Pancreas (tissue), 10 donors: ENCODE results near the gene CLTCL1. TPM values are rescaled to one million over a fixed set of nuclear protein-coding genes. Genes with fewer than 3 reads are reported as not detected.

ENCODE experiments used
- ATAC-seq, 4 donors: fragments of 200-7000 bp; cut with Tn5 transposase; one replicate each; pipeline versions ENCODE4 v1.8.0 to v1.9.1; 2020; ENCODE audit warnings: mild to moderate bottlenecking in 4 of 4, moderate library complexity in 4 of 4
- DNase-seq, 6 donors: peaks; one replicate each; pipeline ENCODE4 v3.0.0-alpha.2; 2020
- FAIRE-seq: peaks from 2 replicates; lab custom pipeline; 2012; peaks lifted over from hg19 to GRCh38; lab: Jason Lieb, UNC
- H3K27ac ChIP-seq, 4 donors: fragments of 200-600 bp; sonication (generic); 1 replicate in 3 of 4; 2 replicates in 1 of 4; pipeline versions ENCODE4 v1.5.0 to v1.8.0; 2020
- H3K27me3 ChIP-seq, 4 donors: fragments of 200-600 bp; one replicate each; pipeline ENCODE4 v1.8.0; 2021
- H3K36me3 ChIP-seq, 3 donors: fragments of 200-600 bp; sonication (generic) in 1 of 3; one replicate each; pipeline versions ENCODE4 v1.5.0 to v1.8.0; 2020 to 2021
- H3K4me1 ChIP-seq, 3 donors: fragments of 200-600 bp; one replicate each; pipeline ENCODE4 v1.8.0; 2021
- H3K4me3 ChIP-seq, 4 donors: fragments of 200-600 bp; sonication (generic) in 2 of 4; one replicate each; pipeline versions ENCODE4 v1.5.0 to v1.8.0; 2020 to 2021
- H3K9me3 ChIP-seq, 4 donors: fragments of 200-600 bp; one replicate each; pipeline ENCODE4 v1.8.0; 2021
- WGBS, 2 donors: extraction: QIAGEN DNeasy Blood & Tissue Kit; methylation state at CpG; one replicate each; pipeline ENCODE4 v1.1.7; 2013; 5-methylcytosine and 5-hydroxymethylcytosine counted together
- intact Hi-C, 3 donors: fragments of 100-400 bp; cut with DNase I; formaldehyde crosslinking; loops; one replicate each; pipeline versions ENCODE4 v1.11.1 to v1.14.2; 2022
- polyA plus RNA-seq, 2 donors: library from polyadenylated mRNA; stranded (reverse); fragments of 200-250 nt; gene quantifications; one replicate each; pipeline ENCODE4 v1.2.3, GENCODE V29; 2013
- total RNA-seq, 6 donors: library from RNA; stranded (reverse); fragmentation: NEBNext Ultra II Directional in 4 of 6; extraction: Animal tissue kit (Norgen Biotek cat#: 25700) in 4 of 6; gene quantifications; one replicate each; pipeline versions ENCODE4 v1.2.1 to v1.2.4, GENCODE V29; 2021 to 2023
- TF ChIP-seq, protein P1 (sequence below), 4 donors: fragments of 200-600 bp; sonication (generic) in 3 of 4; IDR thresholded peaks; one replicate each; pipeline versions ENCODE4 v1.5.0 to v1.8.0; 2021; ENCODE audit warnings: antibody characterized with exemption in 4 of 4
- donor health status: healthy with polysubstance abuse.
- donor health status: DM: no; HTN: no; CAD: no; lungs with moderate emphysema.
- donor health status: DM: no; HTN: no; CAD: no.
- donor health status: control.
- donor health status: control.
- donor health status: Bipolar disorder and iron deficiency.
- donor health status: DM: yes; HTN: yes; CAD: no.
- donor health status: DM: no; HTN: no; CAD: no.
- donor health status: DM: no; HTN: no; CAD: no.
- donor health status: DM: yes; HTN: yes; CAD: no.

CLTCL1 gene
- total and polyA plus RNA-seq, 8 donors, result 1.7 to 6.4 (median 2.2) TPM

DNA sequence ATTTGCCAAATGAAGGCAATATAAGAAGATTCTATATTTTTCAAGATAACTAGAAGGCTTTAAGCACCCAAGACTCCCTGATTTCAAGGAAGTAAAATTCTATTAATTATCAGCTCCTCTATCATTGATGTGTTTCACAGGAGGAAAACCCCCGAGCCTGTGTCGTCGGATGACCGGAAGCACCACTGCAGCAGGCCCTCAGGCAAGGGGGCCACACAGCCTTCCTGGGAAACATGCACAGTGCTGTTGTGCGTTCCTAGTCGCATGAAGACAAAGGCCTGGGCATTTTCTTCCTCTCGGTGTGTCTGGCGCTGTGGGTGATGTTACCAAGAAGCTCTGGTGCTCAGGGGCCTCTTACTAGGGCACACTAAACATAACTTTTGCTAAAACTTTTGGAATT lies 16.4 kb downstream of the CLTCL1 start:
- TF ChIP-seq, protein P1, sequence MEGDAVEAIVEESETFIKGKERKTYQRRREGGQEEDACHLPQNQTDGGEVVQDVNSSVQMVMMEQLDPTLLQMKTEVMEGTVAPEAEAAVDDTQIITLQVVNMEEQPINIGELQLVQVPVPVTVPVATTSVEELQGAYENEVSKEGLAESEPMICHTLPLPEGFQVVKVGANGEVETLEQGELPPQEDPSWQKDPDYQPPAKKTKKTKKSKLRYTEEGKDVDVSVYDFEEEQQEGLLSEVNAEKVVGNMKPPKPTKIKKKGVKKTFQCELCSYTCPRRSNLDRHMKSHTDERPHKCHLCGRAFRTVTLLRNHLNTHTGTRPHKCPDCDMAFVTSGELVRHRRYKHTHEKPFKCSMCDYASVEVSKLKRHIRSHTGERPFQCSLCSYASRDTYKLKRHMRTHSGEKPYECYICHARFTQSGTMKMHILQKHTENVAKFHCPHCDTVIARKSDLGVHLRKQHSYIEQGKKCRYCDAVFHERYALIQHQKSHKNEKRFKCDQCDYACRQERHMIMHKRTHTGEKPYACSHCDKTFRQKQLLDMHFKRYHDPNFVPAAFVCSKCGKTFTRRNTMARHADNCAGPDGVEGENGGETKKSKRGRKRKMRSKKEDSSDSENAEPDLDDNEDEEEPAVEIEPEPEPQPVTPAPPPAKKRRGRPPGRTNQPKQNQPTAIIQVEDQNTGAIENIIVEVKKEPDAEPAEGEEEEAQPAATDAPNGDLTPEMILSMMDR (IDR thresholded peaks at IDR 0.05), result no peak
- DNase-seq, result no peak
- H3K9me3 ChIP-seq, result no peaks in the 10 kb centered on the region
- no peaks in the 10 kb centered on the region for H3K4me1 ChIP-seq
- no peaks in the 10 kb centered on the region for H3K36me3 ChIP-seq
- intact Hi-C loops, result no loop called here
- H3K4me3 ChIP-seq, result no peak overlapping the region
- H3K27ac ChIP-seq, result no peak overlapping the region
- ATAC-seq, result no peak
- H3K27me3 ChIP-seq, result no peaks in the 10 kb centered on the region
- no peak for FAIRE-seq
- WGBS, 2 donors, result 93 to 97% methylated on average over 8 of the region's 8 CpGs

DNA sequence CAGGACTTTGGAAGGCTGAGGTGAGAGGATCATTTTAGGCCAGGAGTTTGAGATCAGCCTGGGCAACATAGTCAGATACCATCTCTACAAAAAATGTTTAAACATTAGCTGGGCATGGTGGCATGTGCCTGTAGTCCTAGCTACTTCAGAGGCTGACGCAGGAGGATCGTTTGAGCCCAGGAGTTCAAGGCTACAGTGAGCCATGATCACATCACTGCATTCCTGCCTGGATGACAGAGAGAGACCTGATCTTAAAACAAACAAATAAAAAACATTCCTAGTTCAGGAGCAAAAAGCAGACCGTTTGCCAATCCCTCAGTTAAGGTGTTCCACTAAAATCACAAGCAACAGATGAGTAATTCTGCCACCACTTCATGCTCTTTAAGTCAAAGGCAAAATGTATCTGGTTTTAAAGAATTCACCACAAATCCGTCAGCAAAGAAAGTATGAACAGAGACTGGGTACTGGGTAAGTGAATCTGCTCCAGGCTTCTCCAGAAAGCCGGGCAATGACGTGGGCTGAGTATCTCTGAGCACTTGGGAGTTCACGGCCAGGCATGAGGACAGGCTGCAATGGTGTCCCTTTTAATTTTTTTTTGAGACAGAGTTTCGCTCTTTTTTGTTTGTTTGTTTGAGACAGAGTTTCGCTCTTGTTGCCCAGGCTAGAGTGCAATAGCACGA lies 19.5 kb downstream of the CLTCL1 start:
- TF ChIP-seq, protein P1 (IDR thresholded peaks at IDR 0.05), result no peak
- H3K27ac ChIP-seq, result peak overlapping the region in 1 of 4 donors; percentile 30
- no peaks in the 10 kb centered on the region for H3K27me3 ChIP-seq
- FAIRE-seq (no peak), DNase-seq (peak in 1 of 6 donors; percentile 20), ATAC-seq (peak in 2 of 4 donors; percentile 40 to 59)
- no peaks in the 10 kb centered on the region for H3K36me3 ChIP-seq
- intact Hi-C loops, result no loop called here
- no peaks in the 10 kb centered on the region for H3K9me3 ChIP-seq
- H3K4me3 ChIP-seq, result no peak overlapping the region
- H3K4me1 ChIP-seq, result no peaks in the 10 kb centered on the region
- 72 to 79% methylated on average over 10 of the region's 10 CpGs for WGBS, 2 donors

DNA sequence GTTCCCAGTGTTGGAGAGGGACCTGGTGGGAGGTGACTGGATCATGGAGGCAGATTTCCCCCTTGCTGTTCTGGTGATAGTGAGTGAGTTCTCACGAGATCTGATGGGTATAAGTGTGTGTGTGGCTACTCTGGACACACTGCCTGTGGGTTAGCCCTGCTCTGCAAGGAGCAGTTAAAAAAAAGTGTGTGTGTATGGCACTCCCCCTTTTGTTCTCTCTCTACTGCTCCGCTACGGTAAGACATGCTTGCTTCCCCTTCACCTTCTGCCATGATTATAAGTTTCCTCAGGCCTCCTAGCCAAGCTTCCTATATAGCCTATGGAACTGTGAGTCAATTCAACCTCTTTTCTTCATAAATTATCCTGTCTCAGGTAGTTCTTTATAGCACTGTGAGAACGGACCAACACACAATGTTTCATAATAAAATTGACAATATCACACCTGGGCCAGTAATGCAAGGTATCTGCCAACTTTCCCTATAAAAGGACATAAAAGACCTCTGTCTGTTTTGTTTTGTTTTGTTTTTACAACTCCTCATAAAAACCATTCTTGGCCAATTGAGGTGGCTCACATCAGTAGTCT lies 20.2 kb downstream of the CLTCL1 start:
- Histone ChIP-seq H3K36me3 (no peaks in the 10 kb centered on the region), H3K27ac (peak overlapping the region in 1 of 4 donors; percentile 30), H3K9me3 (no peaks in the 10 kb centered on the region), H3K27me3 (no peaks in the 10 kb centered on the region), H3K4me3 (no peak overlapping the region), H3K4me1 (no peaks in the 10 kb centered on the region)
- DNase-seq (no peak), FAIRE-seq (no peak), ATAC-seq (no peak)
- WGBS, 2 donors, result 72 to 79% methylated on average over 4 of the region's 4 CpGs
- intact Hi-C loops, result no loop called here
- TF ChIP-seq, protein P1 (IDR thresholded peaks at IDR 0.05), result no peak

DNA sequence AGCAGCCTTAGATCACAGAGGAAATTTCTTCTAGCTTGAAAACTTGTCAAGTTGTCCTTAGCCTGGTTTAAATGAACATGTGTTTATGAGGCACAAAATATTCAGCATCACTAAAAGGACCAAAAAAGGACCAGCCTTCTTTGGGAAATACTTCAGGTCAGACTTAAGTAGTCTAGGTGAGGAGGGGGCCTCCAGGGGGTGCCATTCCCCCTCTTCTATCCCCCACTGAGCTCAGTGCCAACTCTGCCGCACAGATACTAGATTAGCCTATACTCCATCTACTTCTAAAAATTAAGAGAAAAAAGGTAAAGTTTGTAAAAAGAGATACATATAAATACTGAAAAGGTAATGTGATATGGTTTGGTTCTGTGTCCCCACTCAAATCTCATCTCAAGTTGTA lies 20.6 kb downstream of the CLTCL1 start:
- H3K36me3 ChIP-seq, result no peaks in the 10 kb centered on the region
- no peaks in the 10 kb centered on the region for H3K27me3 ChIP-seq
- H3K4me1 ChIP-seq, result no peaks in the 10 kb centered on the region
- ATAC-seq (no peak), FAIRE-seq (no peak), DNase-seq (no peak)
- no peak overlapping the region for H3K4me3 ChIP-seq
- no peak overlapping the region for H3K27ac ChIP-seq
- no peaks in the 10 kb centered on the region for H3K9me3 ChIP-seq
- TF ChIP-seq, protein P1 (IDR thresholded peaks at IDR 0.05), result no peak
- intact Hi-C loops, result no loop called here
- WGBS, 2 donors, result 86 to 100% methylated on average over 1 of the region's 1 CpG

DNA sequence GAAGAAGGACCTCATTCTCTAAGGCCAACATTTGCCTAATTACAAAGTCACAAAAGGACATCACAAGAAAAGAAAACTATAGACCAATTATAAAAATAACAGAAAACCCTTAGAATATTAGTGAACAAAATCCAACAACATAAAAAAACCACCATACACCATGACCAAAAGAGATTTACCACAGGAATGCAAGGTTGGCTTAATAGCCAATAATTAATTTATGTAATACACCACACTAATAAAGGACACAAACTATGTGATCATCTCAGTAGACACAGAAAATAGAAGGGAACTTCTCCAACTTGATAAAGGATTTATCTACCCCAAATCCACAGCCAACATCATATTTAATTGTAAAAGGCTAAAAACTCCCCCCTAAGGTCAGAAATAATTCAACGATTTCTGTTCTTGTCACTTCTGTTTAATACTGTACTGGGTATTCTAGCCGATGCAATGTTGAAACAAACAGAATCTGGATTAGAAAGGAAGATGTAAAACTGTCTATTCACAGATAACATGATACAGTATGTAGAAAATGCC lies 24.9 kb downstream of the CLTCL1 start:
- FAIRE-seq, result no peak
- no peak for DNase-seq
- TF ChIP-seq, protein P1 (IDR thresholded peaks at IDR 0.05), result no peak
- ATAC-seq, result no peak
- Histone ChIP-seq H3K27me3 (no peaks in the 10 kb centered on the region), H3K4me3 (no peak overlapping the region), H3K4me1 (no peaks in the 10 kb centered on the region), H3K27ac (no peak overlapping the region), H3K36me3 (no peaks in the 10 kb centered on the region), H3K9me3 (no peaks in the 10 kb centered on the region)
- 82 to 94% methylated on average over 2 of the region's 2 CpGs for WGBS, 2 donors
- intact Hi-C loops, result no loop called here
